ENCODE results near the gene CCDC17. TPM values are rescaled to one million over a fixed set of nuclear protein-coding genes. Genes with fewer than 3 reads are reported as not detected.

CCDC17 gene
- total and polyA plus RNA-seq, 12 donors: 0.62 to 5.0 (median 1.0) TPM

- no peak overlapping the region for H3K27ac ChIP-seq
- ATAC-seq: no peak
These were observed 20.8 kb upstream of the CCDC17 start for GRCh38 chr1:45644661-45645060.

GRCh38 chr1:45643978-45644377 is 20.1 kb upstream of the CCDC17 start:
- H3K4me1 ChIP-seq: peaks cover 0 to 36% (median 20%) of the 10 kb centered on the region in 9 donors
- intact Hi-C loops (cut with DNase I): loop anchor here in 1 of 10 donors (10.0 kb wide), 1 partner anchor 49 kb away; no protein-coding TSS in a partner anchor
- ATAC-seq: no peak
- peak in 3 of 9 donors; percentile 9 to 31 (median 28) for TF ChIP-seq CTCF (IDR thresholded peaks at IDR 0.05)
- no peak overlapping the region for H3K4me3 ChIP-seq
- H3K27me3 ChIP-seq: no peaks in the 10 kb centered on the region
- H3K27ac ChIP-seq: peak overlapping the region in 2 of 10 donors; percentile 0 to 17
- H3K9me3 ChIP-seq: no peaks in the 10 kb centered on the region
- DNase-seq: no peak
- peaks cover 0 to 83% (median 32%) of the 10 kb centered on the region in 9 donors for H3K36me3 ChIP-seq

More at GRCh38 chr1:45644661-45645060, 20.8 kb upstream of the CCDC17 start:
- H3K9me3 ChIP-seq: no peaks in the 10 kb centered on the region
- 86 to 94% methylated on average over 2 of the region's 2 CpGs for WGBS, 2 donors
- no peak overlapping the region for H3K4me3 ChIP-seq
- no peak for TF ChIP-seq CTCF (IDR thresholded peaks at IDR 0.05)
- intact Hi-C loops (cut with DNase I): loop anchor here in 1 of 10 donors (10.0 kb wide), 1 partner anchor 50 kb away; no protein-coding TSS in a partner anchor
- H3K36me3 ChIP-seq: peaks cover 0 to 83% (median 32%) of the 10 kb centered on the region in 9 donors
- no peaks in the 10 kb centered on the region for H3K27me3 ChIP-seq
- H3K4me1 ChIP-seq: peaks cover 0 to 36% (median 20%) of the 10 kb centered on the region in 9 donors
- DNase-seq: no peak

- no peaks in the 10 kb centered on the region for H3K27me3 ChIP-seq
- peak overlapping the region in 1 of 10 donors; percentile 17 for H3K27ac ChIP-seq
- no peak for TF ChIP-seq CTCF (IDR thresholded peaks at IDR 0.05)
- 73 to 82% methylated on average over 5 of the region's 5 CpGs for WGBS, 2 donors
- no peak overlapping the region for H3K4me3 ChIP-seq
- no peak for ATAC-seq
- no peaks in the 10 kb centered on the region for H3K9me3 ChIP-seq
- DNase-seq: no peak
- H3K36me3 ChIP-seq: peaks cover 0 to 83% (median 37%) of the 10 kb centered on the region in 9 donors
- intact Hi-C loops (cut with DNase I): loop anchor here in 1 of 10 donors (10.0 kb wide), 1 partner anchor 49 kb away; no protein-coding TSS in a partner anchor
- H3K4me1 ChIP-seq: peaks cover 0 to 34% (median 20%) of the 10 kb centered on the region in 9 donors
These were observed 19.5 kb upstream of the CCDC17 start for GRCh38 chr1:45643321-45643720.

- Histone ChIP-seq H3K4me1 (peaks cover 0 to 20% (median 7%) of the 10 kb centered on the region in 9 donors), H3K36me3 (peaks cover 0 to 99% (median 50%) of the 10 kb centered on the region in 9 donors)
These were observed 16.4 kb upstream of the CCDC17 start for GRCh38 chr1:45640293-45640692.

More at GRCh38 chr1:45640293-45640692, 16.4 kb upstream of the CCDC17 start:
- ATAC-seq (no peak), DNase-seq (no peak)
- H3K9me3 ChIP-seq: no peaks in the 10 kb centered on the region
- 93 to 97% methylated on average over 1 of the region's 1 CpG for WGBS, 2 donors
- no peak for TF ChIP-seq CTCF (IDR thresholded peaks at IDR 0.05)
- intact Hi-C loops (cut with DNase I): loop anchor here in 1 of 10 donors (10.0 kb wide), 1 partner anchor 45 kb away; no protein-coding TSS in a partner anchor
- no peak overlapping the region for H3K27ac ChIP-seq
- no peak overlapping the region for H3K4me3 ChIP-seq
- H3K27me3 ChIP-seq: no peaks in the 10 kb centered on the region
